Left lobe of liver (tissue), 2 donors: ENCODE measurements around the gene EPHB2. TPM values are rescaled to one million over a fixed set of nuclear protein-coding genes. Genes with fewer than 3 reads are reported as not detected.

Source experiments
- ATAC-seq: fragments of 200-7000 bp; cut with Tn5 transposase; one replicate; pipeline ENCODE4 v1.9.1; 2020; ENCODE audit warnings: mild to moderate bottlenecking, moderate library complexity
- DNase-seq: peaks from one replicate; pipeline ENCODE4 v3.0.0-alpha.2; 2020; ENCODE audit warnings: low spot score
- total RNA-seq: library from RNA; stranded (reverse); gene quantifications from one replicate; pipeline ENCODE4 v1.2.1, GENCODE V29; 2021
- donor health status: DM: no; HTN: no; CAD: no; lungs with moderate emphysema.
- donor health status: DM: no; HTN: yes; CAD: no.

EPHB2 gene
- total RNA-seq, 1 donor from 2014 or later = 0.38 TPM

DNA sequence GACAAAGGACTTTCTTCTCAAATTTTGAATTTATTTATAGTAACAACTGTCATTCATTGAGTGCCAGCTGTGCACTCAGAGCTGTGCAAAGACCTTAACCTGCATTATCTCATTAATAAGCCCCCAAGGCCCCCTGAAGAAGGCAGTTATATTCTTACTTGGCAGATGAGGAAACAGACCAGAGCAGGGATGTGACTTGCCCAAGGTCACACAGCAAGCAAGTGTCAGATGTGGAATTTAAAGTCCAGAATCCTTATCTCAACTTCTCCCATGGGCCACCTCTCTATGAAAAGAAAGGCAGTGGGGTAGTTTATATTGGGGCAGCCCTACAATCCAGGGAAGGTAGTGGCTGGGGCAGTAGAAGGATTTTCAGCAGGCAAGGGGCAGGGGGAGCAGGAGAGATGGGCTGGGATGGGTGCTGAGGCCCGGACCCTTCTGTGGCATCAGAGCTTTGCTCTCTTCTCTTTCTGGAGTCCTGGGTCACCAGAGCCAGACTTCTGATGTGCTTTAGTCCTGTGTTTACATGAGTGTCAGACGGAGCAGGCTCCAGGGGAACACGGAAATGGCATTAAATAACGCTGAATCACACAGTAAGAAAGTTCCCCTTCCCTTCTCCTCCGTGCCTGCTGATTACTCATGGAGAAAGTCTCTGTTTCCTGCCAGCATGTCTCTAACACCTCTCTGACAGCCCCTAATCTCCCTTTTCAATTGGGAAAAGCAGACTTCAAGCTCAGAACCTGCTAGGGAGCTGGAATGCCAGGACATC lies 39.5 kb downstream of the EPHB2 start:
- DNase-seq (no peak), ATAC-seq (peak; percentile 15)

DNA sequence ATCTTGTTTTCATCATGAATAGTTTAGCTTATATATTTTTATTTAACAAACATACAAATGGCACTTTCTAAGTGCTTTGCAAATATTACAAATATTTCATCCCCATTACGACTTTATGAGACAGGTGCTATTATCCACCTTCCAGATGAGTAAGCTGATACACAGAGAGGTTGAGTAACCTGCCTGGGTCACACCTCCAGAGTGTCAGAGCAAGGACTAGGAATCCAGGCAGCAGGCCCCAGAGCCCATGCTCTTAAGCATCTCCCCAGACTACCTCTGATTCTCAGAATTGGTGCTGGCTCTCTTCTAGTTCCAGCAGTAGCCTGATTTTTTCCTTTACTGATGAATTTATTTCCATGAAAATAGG lies 40.0 kb downstream of the EPHB2 start:
- ATAC-seq = no peak
- DNase-seq = no peak

DNA sequence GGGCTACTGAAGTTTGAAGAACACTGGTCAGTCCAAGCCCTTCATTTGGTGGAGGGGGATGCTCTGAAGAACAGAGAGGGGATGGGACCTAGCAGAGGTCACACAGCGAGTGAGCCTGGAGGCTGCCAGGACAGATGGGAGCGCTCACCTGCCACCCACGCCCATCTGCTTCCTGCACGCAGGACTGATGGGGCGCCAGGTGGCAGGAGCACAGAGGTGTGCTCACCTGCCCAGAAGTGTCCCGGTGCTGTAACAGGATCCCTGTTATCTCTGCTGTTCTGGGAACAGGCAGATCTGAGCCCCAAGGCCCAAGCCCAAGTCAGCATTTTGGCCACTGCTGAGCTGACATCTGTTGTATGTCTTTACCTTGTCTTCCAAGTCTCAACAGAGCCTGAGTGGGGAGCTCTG lies 40.5 kb downstream of the EPHB2 start:
- ATAC-seq = peak; percentile 20
- no peak for DNase-seq

DNA sequence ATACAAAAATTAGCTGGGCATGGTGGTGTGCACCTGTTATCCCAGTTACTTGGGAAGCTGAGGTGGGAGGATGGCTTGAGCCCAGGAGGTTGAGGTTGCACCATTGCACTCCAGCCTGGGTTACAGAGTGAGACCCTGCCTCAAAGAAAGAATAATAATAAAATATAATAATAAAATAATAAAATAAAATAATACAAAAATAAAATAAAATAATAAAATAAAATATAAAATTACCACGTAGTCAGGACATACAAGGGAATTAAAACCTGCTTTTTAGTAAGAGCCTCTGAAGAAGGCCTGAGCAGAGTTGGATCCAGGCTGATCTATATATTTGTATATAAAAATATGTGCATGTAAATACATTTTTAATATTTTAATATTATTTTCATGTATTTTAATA lies 41.7 kb downstream of the EPHB2 start:
- ATAC-seq (no peak), DNase-seq (no peak)

DNA sequence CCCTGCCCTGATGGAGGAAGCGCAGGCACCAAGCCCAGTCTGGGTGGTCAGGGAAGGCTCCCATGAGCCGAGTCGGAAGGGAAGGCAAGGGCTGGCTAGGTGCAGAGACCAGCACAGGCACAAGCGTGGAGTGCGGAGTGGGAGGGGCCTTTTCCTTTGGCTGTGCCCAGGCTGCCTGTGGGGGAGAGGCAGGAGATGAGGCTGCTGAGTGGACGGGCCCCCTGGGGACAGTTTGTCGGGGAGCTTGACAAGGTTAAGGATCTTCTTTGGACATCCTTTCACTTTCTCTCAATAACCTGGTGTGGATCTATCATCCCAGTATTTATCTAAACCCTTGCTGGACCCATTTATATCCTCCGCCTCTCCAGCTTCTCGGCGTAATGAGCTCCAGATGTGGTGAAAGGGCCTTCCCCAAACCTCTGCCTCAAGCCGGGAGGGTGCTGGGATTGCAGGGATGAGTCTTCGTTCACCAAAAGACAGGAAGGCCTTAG lies 42.9 kb downstream of the EPHB2 start:
- DNase-seq = no peak
- ATAC-seq = no peak

DNA sequence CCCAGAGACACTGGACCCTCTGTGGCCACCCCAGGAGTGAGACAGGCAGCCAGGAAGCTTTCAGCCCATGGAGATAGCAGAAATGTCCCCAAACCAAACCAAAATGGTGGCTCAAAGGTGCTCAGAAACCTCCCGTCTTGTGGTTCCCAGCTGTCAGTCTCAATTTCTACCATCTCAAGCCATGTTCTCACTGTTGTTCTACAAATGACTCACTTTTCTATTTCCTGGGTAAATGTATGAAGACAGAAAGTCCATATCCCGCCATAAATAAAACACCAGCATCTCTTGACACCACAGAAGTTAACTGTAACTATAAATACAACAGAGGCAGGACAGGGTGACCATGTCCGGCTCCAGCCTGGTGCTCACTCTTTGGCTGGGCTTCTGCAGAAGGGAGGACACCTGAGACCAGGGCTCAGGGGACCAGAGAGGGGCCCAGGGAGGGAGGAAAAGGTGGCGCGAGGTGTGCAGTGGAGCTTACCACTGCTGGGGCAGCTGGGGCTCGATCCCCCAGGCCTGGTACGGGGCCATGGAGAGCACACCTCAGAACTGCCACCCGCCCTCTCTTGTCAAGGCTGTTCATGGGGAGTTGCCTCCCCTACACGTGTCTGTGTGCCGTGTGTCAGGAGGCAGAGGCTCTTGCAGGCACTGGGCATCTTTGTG lies 43.6 kb downstream of the EPHB2 start:
- no peak for ATAC-seq

DNA sequence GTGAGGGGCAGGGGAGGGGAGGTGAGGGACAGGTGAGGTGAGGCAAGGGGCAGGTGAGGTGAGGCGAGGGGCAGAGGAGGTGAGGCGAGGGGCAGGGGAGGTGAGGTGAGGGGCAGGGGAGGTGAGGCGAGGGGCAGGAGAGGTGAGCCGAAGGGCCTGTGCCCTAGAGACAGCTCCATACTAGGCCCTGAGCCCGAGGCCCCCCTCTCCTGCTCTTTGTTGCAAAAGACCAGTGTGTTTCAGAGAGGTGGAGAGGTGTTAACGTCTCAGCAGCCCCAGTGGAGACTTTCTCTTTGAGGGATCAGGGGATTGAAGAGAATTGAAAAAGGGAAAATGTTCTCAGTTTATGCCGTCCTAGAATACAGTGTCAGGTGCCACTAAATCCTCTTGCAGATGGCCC lies 44.2 kb downstream of the EPHB2 start:
- DNase-seq (no peak), ATAC-seq (no peak)

More for the DNA sequence above, 43.6 kb downstream of the EPHB2 start:
- no peak for DNase-seq

DNA sequence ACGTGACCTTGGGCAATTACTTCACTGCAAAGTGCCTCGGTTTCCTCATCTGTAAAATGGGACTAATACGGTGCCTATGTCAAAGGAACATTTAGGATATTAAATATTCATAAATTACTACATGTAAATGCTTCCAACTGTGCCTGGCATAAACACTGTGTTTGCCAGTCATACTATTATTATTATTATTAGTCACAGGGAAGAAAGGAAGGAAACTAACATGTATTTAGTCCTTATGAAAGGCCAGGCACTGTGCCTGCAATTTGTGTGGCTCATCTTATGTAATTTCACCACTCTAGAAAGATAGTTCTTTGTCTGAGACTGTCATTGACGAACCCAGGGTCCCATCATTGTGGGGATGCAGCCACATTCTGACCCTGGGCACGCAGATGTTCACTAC lies 45.0 kb downstream of the EPHB2 start:
- DNase-seq = no peak
- no peak for ATAC-seq

DNA sequence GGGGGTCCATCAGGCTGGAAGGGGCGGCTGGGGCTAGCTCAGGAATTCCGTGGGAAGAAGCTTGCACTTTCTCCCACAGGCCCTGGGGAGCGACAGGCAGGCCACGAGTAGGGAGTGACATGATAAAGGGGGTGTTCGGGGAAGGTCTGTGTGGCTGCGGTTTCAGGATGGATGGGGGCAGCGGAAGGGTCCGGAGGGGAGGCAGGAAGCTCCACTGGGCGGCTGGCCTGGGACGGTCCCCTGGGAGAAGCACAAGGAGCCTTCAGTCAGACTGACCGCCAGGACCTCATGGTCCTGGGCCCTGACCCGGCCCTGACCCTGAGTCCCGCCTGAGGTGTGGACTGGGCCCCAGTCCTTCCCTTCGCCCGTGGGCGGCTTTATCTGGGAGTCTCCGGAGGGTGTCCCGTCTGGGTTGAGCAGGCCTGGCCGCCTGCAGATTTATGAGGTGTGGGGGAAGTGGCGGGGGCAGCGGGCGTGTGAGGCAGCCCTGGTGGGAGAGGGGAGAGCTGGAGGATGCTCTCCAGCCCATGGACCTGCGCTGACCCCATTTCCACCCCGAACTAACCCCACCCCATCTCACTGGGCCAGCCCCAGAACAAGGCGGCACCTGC lies 45.6 kb downstream of the EPHB2 start:
- no peak for ATAC-seq
- no peak for DNase-seq

DNA sequence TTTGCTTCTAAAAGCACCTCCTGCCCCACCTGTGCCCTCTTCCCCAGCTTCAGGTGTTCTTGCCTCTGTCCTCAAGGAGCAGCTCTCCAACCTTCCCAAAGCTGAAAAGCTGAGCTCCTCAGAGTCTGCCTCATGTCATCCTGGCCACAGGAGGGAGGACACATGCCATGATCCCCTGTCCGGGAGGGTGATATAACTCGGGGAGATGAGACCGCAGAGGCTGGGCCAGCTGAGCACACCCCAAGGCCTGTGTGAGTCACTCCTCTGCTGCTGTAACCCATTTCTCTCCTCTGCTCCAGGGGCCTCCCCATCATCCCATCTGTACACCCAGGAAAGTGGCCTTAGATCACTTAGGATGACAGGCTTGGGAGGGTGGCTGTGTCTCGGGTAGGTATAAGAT lies 49.8 kb downstream of the EPHB2 start:
- DNase-seq (no peak), ATAC-seq (no peak)

DNA sequence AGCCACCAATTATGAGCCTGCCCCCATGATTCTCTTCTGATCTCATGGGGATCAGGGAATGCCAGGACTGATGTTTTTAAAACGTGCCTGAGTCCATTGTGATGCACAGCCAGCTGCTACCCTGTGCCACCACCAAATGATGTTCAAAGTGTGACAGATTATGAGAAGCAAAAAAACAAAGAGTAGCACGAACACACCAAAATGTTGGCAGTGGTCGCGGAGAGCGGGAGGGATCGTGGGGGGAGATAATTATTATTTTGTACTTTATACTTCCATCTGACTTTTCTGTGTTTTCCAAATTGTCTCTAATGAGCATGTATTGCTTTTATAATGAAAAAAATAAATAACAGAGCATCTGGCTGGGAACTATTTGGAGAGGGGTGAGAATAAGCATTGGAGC lies 50.5 kb downstream of the EPHB2 start:
- ATAC-seq (no peak), DNase-seq (no peak)

DNA sequence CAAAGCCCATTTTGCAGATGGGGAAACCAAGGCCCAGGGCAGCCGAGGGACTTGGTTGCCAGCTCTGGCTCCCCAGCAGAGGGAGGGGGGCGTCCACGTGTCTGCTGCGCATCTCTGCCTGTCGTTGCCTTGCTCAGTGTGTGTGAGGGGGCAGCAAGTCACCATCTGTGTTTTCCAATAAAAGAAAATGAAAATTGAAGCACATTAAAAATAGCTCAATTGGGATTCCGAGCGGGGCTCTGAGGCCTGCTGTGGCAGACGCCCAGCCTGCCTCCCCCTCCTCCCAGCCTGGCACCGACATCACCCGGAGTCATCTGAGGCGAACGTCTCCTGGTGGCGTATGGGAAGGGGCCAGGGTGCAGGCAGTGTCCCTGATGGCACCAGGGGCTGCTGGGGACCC lies 51.2 kb downstream of the EPHB2 start:
- DNase-seq = no peak
- ATAC-seq = no peak

DNA sequence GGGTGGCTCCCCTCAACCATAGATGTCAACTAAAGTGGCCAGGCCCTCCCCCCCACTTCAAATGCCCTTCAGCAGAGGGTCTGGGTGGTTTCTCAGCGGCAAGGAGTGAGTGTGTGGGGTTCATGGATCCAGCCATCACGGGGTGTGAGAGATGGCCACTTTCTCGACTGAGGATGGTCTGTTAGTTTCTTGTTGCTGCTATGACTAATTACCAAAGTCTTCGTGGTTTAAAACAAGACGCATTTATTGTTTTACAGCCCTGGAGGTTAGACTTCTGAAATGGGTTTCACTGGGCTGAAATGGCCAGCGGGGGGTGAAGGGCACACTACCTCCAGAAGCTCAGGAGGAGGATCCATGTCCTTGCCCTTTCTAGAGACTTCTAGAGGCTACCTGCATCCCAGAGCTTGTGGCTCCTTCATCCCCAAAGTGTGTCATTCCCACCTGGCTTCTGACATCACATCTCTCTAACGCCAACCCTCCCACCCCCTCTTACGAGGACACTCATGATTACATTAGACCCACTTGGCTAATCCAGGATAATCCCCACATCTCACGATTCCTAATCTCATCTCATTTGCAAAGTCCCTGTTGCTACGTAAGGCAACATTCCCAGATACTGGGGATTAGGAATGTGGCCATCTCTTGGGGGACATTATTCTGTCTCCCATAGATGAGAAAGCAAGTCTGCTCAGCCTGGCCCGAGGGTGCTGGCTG lies 53.0 kb downstream of the EPHB2 start:
- no peak for ATAC-seq
- no peak for DNase-seq

DNA sequence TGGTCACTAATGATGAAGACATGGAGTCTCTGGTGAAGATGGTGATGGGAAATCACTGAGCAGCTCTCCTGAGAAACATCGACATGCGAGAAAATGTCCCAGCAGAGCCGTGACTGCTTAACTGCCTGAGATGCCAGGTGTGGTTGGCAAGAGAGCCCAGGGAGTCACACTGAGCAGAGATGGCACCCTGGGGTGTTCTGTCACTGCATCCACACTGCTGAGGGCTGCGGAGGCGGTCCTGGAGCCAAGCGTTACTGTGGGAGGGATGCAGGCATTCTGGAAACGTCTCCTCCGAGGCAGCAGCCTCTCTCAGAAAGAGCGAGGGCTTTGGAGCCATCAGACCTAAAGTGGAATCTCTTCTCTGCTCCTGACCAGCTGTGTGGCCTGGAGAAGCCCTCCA lies 57.2 kb downstream of the EPHB2 start:
- no peak for ATAC-seq
- no peak for DNase-seq

DNA sequence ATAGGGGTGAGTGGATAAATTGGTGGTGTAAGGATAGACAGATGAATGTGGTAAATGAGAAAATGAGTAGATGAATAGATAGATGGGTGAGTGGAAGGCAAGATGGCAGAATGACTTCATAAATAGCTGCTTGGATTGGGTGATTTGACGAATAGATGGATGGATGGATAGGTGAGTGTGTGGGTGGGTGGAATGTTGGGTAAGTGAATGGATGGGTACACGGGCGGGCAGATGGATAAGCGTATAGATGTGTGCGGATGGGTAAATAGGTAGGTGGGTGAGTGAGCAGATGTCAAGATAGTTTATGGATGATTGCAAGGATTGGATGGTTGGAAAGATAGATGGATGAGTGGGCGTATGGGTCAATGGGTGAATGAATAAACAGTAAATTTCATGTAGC lies 59.3 kb downstream of the EPHB2 start:
- no peak for ATAC-seq

DNA sequence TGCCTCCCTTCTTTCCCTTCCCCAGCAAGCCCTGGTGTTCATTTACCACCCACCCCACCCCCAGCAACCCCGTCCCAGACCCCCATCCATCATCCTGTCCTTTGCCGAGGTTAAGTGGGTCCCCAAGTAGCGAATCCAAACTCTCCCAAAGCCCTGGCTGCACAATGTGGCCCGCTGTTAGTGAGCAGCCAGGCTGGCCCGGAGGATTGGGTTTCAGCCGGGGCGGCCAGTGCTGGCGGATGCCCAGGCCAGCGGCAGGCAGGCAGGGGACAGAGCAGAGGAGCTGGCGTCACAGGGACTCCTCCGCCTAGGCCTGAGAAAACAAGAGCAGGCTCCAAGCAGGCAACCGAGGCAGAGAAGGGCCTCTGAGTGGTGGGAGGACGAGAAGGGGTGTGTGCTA lies 61.4 kb downstream of the EPHB2 start:
- no peak for DNase-seq
- no peak for ATAC-seq

More for the DNA sequence above, 59.3 kb downstream of the EPHB2 start:
- no peak for DNase-seq

DNA sequence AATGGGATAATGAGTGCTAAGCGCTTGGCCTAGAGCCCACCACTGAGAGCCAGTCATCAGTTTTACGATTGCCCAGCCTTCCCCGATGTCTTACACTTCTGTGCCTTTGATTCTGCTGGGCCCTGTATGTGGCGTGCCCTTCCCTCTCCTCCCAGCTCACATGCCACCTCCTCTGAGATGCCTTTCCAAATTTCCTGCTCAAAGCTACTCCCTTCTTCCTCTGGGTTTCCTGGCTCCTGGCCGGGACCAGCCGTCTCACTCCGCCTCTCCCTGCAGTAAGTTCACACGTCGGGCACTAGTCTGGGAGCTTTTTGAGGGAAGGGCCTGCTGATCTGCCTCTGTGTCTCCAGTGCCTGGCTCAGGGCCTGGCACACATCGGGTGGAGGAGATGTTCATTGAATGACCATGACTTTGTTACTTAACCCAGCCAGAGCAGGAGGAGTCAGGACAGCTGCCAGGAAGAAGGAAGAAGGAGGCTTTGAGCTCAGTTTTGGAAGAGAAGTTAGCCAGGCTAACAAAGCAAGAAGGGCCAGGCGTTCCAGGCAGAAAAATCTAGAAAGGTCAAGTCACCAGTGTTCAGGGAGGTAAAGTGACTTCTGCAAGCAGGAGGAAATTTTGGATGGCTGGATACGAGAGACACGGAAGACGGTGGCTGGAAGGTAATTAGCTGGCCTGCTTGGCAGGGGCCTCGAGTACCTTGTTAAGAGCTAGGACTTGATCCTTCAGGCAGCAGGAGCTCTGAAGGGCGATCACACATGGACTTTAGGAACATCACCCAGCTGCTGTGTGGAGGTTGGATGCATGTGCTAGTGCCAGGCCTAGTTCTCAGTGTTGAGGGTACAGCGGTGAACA lies 63.6 kb downstream of the EPHB2 start:
- ATAC-seq = no peak
- DNase-seq = no peak

DNA sequence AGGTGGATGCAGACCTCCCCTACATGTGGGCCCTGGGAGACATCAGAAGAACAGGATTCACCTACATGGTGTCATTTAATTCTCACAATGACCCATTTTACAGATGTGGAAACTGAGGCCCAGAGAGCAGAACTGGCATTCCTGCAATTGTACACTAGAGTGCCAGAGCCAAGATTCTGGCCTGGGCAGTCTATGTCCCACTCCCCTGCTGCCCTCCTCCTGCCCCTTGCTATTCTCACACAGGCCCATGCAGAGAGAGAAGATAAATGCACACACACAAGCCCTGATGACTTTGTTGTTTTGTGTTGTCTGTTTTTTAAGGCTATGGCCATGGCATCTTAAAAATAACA lies 64.2 kb downstream of the EPHB2 start:
- no peak for DNase-seq
- ATAC-seq = no peak

DNA sequence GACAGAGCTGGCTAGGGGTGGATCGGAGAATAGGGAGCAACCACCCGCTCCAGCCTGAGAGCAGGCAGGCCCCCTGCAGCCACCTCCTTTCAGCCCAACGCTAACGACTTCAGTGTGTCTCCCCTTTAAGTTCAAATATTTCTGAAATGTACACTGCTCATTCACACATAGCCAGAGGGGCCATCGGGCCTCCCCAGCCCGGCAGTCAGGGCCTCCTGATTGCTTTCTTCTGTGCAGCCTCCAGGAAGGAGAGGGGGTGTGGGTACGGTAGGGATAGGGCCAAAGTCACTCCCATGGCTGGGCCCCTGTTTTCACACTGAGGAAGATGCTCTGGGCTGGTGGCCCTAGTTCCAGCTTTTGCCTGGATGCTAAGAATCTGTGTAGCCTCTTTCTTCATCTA lies 64.8 kb downstream of the EPHB2 start:
- no peak for DNase-seq
- ATAC-seq = no peak

DNA sequence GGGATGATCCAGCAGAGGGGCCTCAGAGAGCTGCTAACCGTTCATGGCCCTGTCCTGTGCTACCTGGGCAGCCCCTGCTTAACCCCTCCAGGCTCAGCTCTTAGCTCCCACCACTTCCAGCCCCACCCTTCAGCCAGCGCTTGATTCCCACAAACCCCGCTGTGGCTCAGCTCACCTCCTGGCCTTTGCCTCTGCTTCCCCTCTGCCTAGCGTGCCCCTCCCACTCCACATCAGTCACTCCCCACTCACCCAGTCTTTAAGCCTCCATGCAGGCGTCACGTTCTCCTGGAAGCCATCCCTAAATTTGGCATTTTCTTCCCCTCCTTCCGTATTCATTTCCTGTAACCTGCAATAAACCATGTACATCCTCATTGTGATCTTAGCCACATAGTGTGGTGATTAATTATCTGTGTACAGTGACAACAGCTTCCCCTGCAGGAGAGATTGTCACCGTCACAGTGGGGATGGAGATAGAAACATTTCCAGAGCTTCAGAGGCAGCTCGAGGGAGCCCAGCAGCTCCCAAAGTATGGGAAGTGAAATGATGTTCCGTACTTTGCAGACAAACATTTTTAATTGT lies 65.5 kb downstream of the EPHB2 start:
- no peak for ATAC-seq
- DNase-seq = no peak
